Fibroblast of skin of left biceps (primary cell): ENCODE results near the gene MUCL3.
"Not testable (repeated sequence)": the region's sequence is repeated elsewhere in the genome, so short reads cannot be mapped to it uniquely, and the experiment has no call there.

Source experiments
- DNase-seq, 2 experiments: peaks; one replicate each; pipeline ENCODE4 v3.0.0-alpha.2; 2013; ENCODE audit warnings: low read depth in 2 of 2

MUCL3 gene

GRCh38 chr6:30913721-30914075 is 27.1 kb upstream of the MUCL3 start:
- DNase-seq, result no peak

- peak; percentile 77 to 83 for DNase-seq
These were observed 26.5 kb upstream of the MUCL3 start, which contains the start of gene VARS2 for GRCh38 chr6:30914076-30914853. VARS2 (plus strand) TSS chr6:30914238; CDS start chr6:30914837, 599 bp downstream.

- DNase-seq, result no peak
These were observed 25.8 kb upstream of the MUCL3 start for GRCh38 chr6:30914854-30915590.

- peak; percentile 36 to 45 for DNase-seq
These were observed 25.2 kb upstream of the MUCL3 start for GRCh38 chr6:30915591-30915946.

GRCh38 chr6:30917041-30917440 is 23.7 kb upstream of the MUCL3 start:
- no peak for DNase-seq

- no peak for DNase-seq
These were observed 23.3 kb upstream of the MUCL3 start for GRCh38 chr6:30917487-30917886.

GRCh38 chr6:30918670-30919069 is 22.1 kb upstream of the MUCL3 start:
- no peak for DNase-seq

GRCh38 chr6:30922447-30922852 is 18.3 kb upstream of the MUCL3 start:
- DNase-seq, result no peak

- DNase-seq, result not testable (repeated sequence)
These were observed 16.6 kb upstream of the MUCL3 start for GRCh38 chr6:30924040-30924627.

- no peak for DNase-seq
These were observed 14.1 kb upstream of the MUCL3 start for GRCh38 chr6:30926644-30927043.

GRCh38 chr6:30927080-30927479 is 13.7 kb upstream of the MUCL3 start:
- not testable (repeated sequence) for DNase-seq

- no peak for DNase-seq
These were observed 12.1 kb upstream of the MUCL3 start for GRCh38 chr6:30928677-30929076.

- no peak for DNase-seq
These were observed 10.3 kb upstream of the MUCL3 start for GRCh38 chr6:30930506-30930905.

GRCh38 chr6:30931272-30931671 is 9.5 kb upstream of the MUCL3 start:
- no peak for DNase-seq

GRCh38 chr6:30931969-30932645 is 8.7 kb upstream of the MUCL3 start, which contains the start of gene SFTA2:
SFTA2 (minus strand) TSS chr6:30932170; CDS start chr6:30932096, 74 bp downstream.
- DNase-seq, result no peak

- no peak for DNase-seq
These were observed 8.0 kb upstream of the MUCL3 start for GRCh38 chr6:30932665-30933365.

- no peak for DNase-seq
These were observed 5.8 kb upstream of the MUCL3 start for GRCh38 chr6:30935018-30935417.

- DNase-seq, result no peak
These were observed 3.5 kb upstream of the MUCL3 start for GRCh38 chr6:30937265-30937664.

- DNase-seq, result no peak
These were observed 2.0 kb upstream of the MUCL3 start for GRCh38 chr6:30938730-30939129.

GRCh38 chr6:30939473-30939872 is 1.3 kb upstream of the MUCL3 start:
- DNase-seq, result no peak

- DNase-seq, result peak; percentile 62 to 64
These were observed 1.7 kb downstream of the MUCL3 start for GRCh38 chr6:30942338-30943060.
